MM.1S (cell line): ENCODE measurements around the gene TMEM182.

ENCODE experiments used
- EZH2 ChIP-seq: fragments of 300-600 bp; sonication (generic); optimal IDR thresholded peaks from 2 replicates; pipeline ENCODE3; 2017; ENCODE audit warnings: low read depth, mild to moderate bottlenecking, antibody characterized with exemption, low read length, mixed read lengths
- EZH2phosphoT487 ChIP-seq: fragments of 300-600 bp; sonication (generic); IDR thresholded peaks from 2 replicates; pipeline ENCODE4 v1.6.1; 2018; ENCODE audit warnings: antibody characterized with exemption, low read length
- TF ChIP-seq, protein P1 (sequence below): fragments of 300-600 bp; sonication (generic); IDR thresholded peaks from 2 replicates; pipeline ENCODE4 v1.5.1; 2016; ENCODE audit warnings: antibody characterized with exemption, low read length, mixed read lengths

DNA sequence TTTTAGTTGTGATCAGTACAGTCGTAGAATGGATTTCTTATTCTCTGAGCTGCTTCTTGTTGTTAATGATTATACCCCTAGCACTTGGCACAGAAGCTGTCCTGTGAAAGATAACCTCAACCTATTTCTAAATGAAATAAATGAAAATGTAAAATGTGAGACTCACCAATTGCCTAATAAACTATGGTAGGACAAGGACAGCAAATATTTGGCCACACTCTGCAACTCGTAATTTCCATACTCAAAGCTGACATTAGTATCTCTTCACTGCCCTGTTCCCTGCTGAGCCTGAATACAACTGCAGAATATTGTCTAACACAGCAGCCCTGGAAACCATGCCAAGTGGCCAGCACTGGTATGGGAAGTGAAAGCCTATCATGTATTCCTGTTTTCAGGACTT lies 34.5 kb downstream of the TMEM182 start:
- TF ChIP-seq, protein P1, sequence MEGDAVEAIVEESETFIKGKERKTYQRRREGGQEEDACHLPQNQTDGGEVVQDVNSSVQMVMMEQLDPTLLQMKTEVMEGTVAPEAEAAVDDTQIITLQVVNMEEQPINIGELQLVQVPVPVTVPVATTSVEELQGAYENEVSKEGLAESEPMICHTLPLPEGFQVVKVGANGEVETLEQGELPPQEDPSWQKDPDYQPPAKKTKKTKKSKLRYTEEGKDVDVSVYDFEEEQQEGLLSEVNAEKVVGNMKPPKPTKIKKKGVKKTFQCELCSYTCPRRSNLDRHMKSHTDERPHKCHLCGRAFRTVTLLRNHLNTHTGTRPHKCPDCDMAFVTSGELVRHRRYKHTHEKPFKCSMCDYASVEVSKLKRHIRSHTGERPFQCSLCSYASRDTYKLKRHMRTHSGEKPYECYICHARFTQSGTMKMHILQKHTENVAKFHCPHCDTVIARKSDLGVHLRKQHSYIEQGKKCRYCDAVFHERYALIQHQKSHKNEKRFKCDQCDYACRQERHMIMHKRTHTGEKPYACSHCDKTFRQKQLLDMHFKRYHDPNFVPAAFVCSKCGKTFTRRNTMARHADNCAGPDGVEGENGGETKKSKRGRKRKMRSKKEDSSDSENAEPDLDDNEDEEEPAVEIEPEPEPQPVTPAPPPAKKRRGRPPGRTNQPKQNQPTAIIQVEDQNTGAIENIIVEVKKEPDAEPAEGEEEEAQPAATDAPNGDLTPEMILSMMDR: no peak
- TF ChIP-seq EZH2: no peak
- TF ChIP-seq EZH2phosphoT487: no peak
